Bronchial epithelial cell (primary cell): ENCODE data around the gene VAMP1. TPM values are rescaled to one million over a fixed set of nuclear protein-coding genes. Genes with fewer than 3 reads are reported as not detected.

Source experiments
- DNase-seq: peaks from one replicate; pipeline ENCODE4 v3.0.0-alpha.2; 2010; ENCODE audit warnings: low read depth
- FAIRE-seq: peaks from 2 replicates; lab custom pipeline; 2011; peaks lifted over from hg19 to GRCh38; lab: Jason Lieb, UNC
- H3K27me3 ChIP-seq: 2 replicates; pipeline ENCODE4 v1.5.1; 2011; ENCODE audit warnings: low read length; ENCODE audit not compliant: control insufficient read depth, insufficient read depth
- H3K36me3 ChIP-seq: 2 replicates; pipeline ENCODE4 v1.5.1; 2011; ENCODE audit warnings: low read length; ENCODE audit not compliant: control insufficient read depth, insufficient read depth
- H3K4me3 ChIP-seq: 2 replicates; pipeline ENCODE4 v1.5.1; 2011; ENCODE audit warnings: mild to moderate bottlenecking, low read depth, low read length, control low read depth
- total RNA-seq: library from RNA; depleted of rRNA; stranded (reverse); fragments of >200 nt; gene quantifications from 2 replicates; pipeline ENCODE4 v1.2.1, GENCODE V29; 2014
- TF ChIP-seq, protein P1 (sequence below): IDR thresholded peaks from 2 replicates; pipeline ENCODE4 v1.5.1; 2011; ENCODE audit warnings: mild to moderate bottlenecking, moderate library complexity, low read length, control low read depth, inconsistent platforms; ENCODE audit not compliant: insufficient read depth, severe bottlenecking

VAMP1 gene
- total RNA-seq, 1 donor from 2014 or later = 0.26 TPM

DNA sequence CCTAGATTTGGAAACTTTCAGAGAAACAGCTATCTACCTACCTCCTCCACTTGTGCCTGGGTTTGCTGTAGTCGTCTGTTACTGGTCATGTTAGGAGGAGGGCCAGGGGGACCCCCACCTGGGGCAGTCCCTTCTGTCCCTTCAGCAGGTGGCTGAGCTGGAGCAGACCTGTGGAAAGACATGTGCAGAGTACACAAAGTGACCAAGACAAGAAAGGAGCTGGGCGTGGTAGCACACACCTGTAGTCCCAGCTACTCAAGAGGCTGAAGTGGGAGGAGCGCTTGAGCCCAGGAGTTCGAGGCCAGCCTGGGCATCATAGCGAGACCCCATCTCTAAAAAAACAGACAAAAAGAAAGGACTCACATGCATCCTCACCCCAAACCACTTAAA lies 4.3 kb downstream of the VAMP1 start:
- no peak for DNase-seq
- Histone ChIP-seq H3K4me3 (no peak overlapping the region), H3K36me3 (peaks cover 11% of the 10 kb centered on the region), H3K27me3 (no peaks in the 10 kb centered on the region)
- FAIRE-seq = no peak
- TF ChIP-seq, protein P1, sequence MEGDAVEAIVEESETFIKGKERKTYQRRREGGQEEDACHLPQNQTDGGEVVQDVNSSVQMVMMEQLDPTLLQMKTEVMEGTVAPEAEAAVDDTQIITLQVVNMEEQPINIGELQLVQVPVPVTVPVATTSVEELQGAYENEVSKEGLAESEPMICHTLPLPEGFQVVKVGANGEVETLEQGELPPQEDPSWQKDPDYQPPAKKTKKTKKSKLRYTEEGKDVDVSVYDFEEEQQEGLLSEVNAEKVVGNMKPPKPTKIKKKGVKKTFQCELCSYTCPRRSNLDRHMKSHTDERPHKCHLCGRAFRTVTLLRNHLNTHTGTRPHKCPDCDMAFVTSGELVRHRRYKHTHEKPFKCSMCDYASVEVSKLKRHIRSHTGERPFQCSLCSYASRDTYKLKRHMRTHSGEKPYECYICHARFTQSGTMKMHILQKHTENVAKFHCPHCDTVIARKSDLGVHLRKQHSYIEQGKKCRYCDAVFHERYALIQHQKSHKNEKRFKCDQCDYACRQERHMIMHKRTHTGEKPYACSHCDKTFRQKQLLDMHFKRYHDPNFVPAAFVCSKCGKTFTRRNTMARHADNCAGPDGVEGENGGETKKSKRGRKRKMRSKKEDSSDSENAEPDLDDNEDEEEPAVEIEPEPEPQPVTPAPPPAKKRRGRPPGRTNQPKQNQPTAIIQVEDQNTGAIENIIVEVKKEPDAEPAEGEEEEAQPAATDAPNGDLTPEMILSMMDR = no peak

DNA sequence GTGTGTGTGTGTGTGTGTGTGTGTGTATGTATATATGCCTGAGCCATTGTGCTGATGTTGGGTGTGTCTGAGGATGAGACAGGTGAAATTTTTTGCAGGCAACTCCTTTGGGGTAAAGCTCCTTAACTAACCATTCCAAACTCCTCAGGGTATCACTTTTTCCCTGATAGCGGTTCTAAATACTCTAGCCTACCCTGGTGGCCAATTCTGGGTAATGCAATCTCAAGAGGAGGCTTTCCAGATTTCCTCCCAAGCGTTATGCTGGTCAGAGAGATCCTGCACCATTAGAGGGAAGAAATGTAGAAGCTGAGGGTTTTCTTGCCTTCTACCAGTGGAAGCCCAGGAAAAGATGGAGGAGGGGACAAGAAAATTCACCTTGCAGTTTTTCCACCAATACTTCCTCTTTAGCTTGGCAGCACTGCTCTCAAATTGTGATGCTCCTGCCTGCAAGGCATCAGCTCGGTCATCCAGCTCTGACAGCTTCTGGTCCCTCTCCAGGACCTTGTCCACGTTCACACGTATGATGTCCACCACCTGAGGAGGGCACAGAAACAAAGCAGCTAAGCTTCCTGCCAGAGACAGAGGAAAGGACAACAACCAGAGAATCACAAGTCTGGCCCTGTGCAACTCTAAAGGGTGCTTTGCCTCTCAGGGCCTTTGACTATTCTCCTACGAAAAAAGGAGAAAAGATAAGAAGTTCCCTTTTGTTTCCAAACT lies 4.9 kb downstream of the VAMP1 start:
- Histone ChIP-seq H3K4me3 (no peak overlapping the region), H3K36me3 (peaks cover 14% of the 10 kb centered on the region), H3K27me3 (no peaks in the 10 kb centered on the region)
- TF ChIP-seq, protein P1 = peak; percentile 83
- DNase-seq = peak; percentile 60
- peak; percentile 40 for FAIRE-seq

DNA sequence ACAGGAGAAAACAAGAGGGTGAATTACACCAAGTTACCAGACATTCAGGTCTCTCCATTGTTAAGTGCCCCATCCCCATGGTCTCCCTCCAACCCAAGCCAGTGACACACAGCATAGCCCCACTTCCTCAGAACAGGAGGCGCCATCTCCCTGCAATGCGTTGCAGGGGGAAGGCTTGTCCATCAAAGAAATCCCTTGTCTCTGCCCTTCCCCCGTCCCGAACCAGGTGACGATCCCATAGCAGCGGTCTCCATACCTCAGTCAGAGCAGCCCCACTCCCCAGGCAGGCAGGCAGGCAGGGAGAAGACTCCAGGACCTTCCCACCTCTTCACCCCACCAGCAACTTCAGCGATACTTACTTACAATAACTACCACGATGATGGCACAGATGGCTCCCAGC lies 5.9 kb downstream of the VAMP1 start:
- no peak for FAIRE-seq
- Histone ChIP-seq H3K4me3 (no peak overlapping the region), H3K27me3 (no peaks in the 10 kb centered on the region), H3K36me3 (peaks cover 16% of the 10 kb centered on the region)
- DNase-seq = no peak
- TF ChIP-seq, protein P1 = no peak

DNA sequence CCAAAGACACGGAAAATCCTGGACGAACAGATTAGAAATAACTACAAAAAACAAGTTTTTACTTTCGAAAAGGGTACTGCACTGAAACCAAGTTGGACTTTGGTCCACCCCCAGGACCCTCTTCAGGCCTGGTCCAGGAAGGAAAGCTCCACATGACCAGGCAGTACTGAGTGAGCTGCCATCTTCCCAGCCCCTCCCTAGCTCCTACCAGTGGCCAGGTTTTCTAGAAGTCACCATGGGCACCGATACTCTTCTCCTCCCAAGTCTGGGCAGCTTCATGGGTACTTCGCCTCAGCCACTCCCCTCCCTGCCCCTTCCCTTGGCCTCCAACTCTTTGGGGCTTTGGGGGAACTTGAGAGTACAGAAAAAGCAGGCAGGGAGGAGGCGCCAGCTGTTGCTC lies 6.6 kb downstream of the VAMP1 start:
- Histone ChIP-seq H3K27me3 (no peaks in the 10 kb centered on the region), H3K4me3 (no peak overlapping the region), H3K36me3 (peaks cover 16% of the 10 kb centered on the region)
- TF ChIP-seq, protein P1 = no peak
- FAIRE-seq = no peak
- DNase-seq = no peak

DNA sequence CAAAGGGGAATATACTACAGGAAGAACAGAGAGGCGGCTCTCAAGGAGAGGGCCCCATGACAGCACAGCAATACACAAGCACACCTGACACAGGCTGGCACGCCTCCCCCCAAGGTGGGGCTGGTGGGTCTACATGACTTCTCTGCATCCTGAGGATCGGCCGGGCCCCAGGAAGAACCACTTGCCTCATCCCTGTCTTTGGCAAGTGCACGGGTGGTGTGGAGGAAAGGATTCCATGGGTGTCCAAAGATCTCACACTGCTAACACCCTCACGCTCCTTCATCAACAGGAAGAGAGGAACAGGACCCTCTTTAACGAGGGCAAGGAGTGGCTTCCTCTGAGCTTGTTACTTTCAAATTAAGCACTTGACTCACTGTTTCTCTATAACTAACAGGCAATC lies 7.3 kb downstream of the VAMP1 start:
- TF ChIP-seq, protein P1 = no peak
- H3K36me3 ChIP-seq = peaks cover 19% of the 10 kb centered on the region
- H3K4me3 ChIP-seq = no peak overlapping the region
- DNase-seq = no peak
- FAIRE-seq = no peak
- H3K27me3 ChIP-seq = no peaks in the 10 kb centered on the region
